Choroid plexus epithelial cell (primary cell): ENCODE results near the gene DMWD.

Source experiments
- DNase-seq: peaks from one replicate; pipeline ENCODE4 v3.0.0-alpha.2; 2010; ENCODE audit warnings: low read depth
- H3K4me3 ChIP-seq: 2 replicates; pipeline ENCODE4 v1.5.1; 2011; ENCODE audit warnings: low read depth, mild to moderate bottlenecking, control low read depth, low read length, moderate library complexity
- TF ChIP-seq, protein P1 (sequence below): conservative IDR thresholded peaks from 2 replicates; pipeline ENCODE4 v1.5.1; 2011; ENCODE audit warnings: low read depth, mild to moderate bottlenecking, control low read depth, inconsistent platforms, low read length, moderate library complexity

DMWD gene

DNA sequence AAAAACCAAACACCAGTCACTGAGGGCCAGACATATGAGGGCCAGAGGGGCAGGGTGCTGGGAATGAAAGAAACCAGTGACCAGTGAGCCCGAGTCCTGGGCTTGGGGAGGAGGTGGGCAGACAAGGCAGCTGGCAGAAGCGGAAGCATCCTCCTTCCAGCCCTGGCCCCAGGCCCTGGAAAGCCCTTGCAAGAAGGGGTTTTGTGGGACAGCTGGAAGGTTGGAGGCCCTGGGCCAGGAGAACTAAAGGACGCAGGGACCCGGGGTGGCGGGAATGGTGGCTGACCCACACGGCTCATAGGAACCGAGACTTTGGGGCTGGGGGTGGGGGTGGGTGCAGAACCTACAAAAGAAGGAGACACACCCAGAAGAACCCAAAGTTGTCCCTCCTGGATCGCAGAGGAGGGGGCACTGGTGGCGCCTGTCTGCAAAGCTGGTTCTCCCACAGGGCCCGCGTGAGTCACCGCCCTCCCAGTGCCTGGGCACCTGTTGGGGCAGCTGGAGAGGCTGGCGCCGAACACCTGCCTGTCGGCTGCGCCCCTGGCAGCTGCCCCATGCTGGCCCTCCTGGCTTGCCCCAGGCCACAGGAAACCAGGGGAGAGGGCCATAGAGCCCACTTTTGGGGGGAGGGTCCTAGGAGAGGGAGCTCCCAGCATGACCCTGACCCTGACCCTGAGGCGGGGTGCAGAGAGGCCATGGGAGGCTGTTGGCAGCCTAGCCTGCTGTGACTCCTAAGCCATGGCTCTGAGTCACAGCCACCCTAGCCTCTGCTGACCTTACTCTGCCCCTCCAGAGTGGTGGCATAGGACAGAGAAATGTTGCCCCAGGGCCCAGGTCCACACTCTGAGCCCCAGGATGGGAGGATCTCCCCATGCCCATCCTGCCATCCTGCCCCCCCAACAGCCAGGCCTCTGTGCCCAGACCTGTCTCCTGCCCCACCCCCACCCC, 11.2 kb downstream of the DMWD start:
- H3K4me3 ChIP-seq: peak overlapping the region; percentile 64
- no peak for DNase-seq
- TF ChIP-seq, protein P1, sequence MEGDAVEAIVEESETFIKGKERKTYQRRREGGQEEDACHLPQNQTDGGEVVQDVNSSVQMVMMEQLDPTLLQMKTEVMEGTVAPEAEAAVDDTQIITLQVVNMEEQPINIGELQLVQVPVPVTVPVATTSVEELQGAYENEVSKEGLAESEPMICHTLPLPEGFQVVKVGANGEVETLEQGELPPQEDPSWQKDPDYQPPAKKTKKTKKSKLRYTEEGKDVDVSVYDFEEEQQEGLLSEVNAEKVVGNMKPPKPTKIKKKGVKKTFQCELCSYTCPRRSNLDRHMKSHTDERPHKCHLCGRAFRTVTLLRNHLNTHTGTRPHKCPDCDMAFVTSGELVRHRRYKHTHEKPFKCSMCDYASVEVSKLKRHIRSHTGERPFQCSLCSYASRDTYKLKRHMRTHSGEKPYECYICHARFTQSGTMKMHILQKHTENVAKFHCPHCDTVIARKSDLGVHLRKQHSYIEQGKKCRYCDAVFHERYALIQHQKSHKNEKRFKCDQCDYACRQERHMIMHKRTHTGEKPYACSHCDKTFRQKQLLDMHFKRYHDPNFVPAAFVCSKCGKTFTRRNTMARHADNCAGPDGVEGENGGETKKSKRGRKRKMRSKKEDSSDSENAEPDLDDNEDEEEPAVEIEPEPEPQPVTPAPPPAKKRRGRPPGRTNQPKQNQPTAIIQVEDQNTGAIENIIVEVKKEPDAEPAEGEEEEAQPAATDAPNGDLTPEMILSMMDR: no peak

DNA sequence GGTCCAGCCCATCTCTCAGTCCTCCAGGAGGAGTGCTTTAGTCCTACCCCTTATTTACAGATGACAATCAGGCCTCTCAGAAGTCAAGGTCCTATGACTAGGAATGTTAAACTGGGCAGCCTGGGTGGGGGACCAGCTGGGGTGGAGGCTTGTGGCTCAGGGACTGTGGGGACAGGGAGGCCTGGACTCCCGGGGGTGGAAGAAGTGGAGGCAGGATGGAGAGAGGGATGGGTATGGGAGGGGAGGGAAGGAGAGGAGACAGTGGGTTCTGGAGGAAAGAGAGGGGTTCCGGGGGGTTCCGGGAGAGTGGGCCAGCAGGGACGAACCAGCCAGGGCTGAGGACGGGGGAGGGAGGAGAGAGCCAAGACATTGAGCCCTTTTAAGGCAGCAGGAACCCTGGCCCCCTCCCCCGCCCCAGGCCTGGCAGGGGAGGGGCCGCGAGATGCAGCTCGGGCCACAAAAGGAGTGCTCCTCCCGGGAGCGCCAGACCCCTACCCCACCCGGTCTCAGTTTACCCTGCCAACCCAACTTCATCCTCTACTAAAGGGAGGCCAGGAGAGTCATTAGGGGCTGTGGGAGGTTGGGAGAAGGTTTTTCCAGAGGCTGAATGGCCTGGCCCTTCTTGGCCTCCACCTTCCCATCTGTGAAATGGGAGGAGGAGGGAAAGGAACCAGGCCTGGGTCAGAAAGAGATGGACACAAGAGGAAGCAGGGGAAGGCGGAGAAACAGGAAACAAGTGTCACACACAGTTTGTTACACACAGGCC, 12.0 kb downstream of the DMWD start:
- no peak for DNase-seq
- TF ChIP-seq, protein P1: no peak
- H3K4me3 ChIP-seq: no peak overlapping the region

GRCh38 chr19:45780146-45780447, 12.5 kb downstream of the DMWD start:
- TF ChIP-seq, protein P1: no peak
- H3K4me3 ChIP-seq: no peak overlapping the region
- DNase-seq: no peak

GRCh38 chr19:45779231-45780145, 13.2 kb downstream of the DMWD start:
- H3K4me3 ChIP-seq: no peak overlapping the region
- peak; percentile 52 for DNase-seq
- TF ChIP-seq, protein P1: peak; percentile 58

- no peak overlapping the region for H3K4me3 ChIP-seq
- no peak for DNase-seq
- TF ChIP-seq, protein P1: no peak
These were observed 14.5 kb downstream of the DMWD start for GRCh38 chr19:45778010-45778661.

GRCh38 chr19:45777395-45777961, 15.2 kb downstream of the DMWD start:
- DNase-seq: no peak
- TF ChIP-seq, protein P1: no peak
- no peak overlapping the region for H3K4me3 ChIP-seq
